Brain microvascular endothelial cell (primary cell): Measurements from ENCODE around the gene CLEC2D.

ENCODE experiments used
- DNase-seq: peaks from one replicate; pipeline ENCODE4 v3.0.0-alpha.2; 2020
- H3K27ac ChIP-seq: fragments of 250-450 bp; sonication (Bioruptor Pico); 2 replicates; pipeline ENCODE4 v1.5.1; 2020; ENCODE audit warnings: mild to moderate bottlenecking, moderate library complexity
- H3K27me3 ChIP-seq: fragments of 250-450 bp; sonication (Bioruptor Pico); replicated peaks from 2 replicates; pipeline ENCODE4 v1.5.1; 2020; ENCODE audit warnings: mild to moderate bottlenecking
- H3K36me3 ChIP-seq: fragments of 250-450 bp; sonication (Bioruptor Pico); replicated peaks from 2 replicates; pipeline ENCODE4 v1.5.1; 2020; ENCODE audit warnings: mild to moderate bottlenecking
- H3K4me3 ChIP-seq: 2 replicates; pipeline ENCODE4 v1.5.1; 2011; ENCODE audit warnings: low read depth, mild to moderate bottlenecking, control low read depth, low read length, moderate library complexity
- in situ Hi-C: cut with HindIII; loops from 2 replicates; pipeline ENCODE4 v1.10.0; 2017; ENCODE audit warnings: low sequenced_read_pairs, low pct_ligation_motif_present
- TF ChIP-seq, protein P1 (sequence below): IDR thresholded peaks from 2 replicates; pipeline ENCODE4 v1.5.1; 2011; ENCODE audit warnings: low read depth, mild to moderate bottlenecking, moderate library complexity, low read length, control low read depth, inconsistent platforms; ENCODE audit errors: missing control alignments

The CLEC2D gene

GRCh38 chr12:9648701-9649531 lies 20.6 kb upstream of the CLEC2D start:
- H3K36me3 ChIP-seq: peaks cover 3% of the 10 kb centered on the region
- H3K27ac ChIP-seq: peak overlapping the region; percentile 66
- in situ Hi-C loops: no loop called here
- no peaks in the 10 kb centered on the region for H3K27me3 ChIP-seq
- H3K4me3 ChIP-seq: peak overlapping the region; percentile 69
- DNase-seq: no peak
- TF ChIP-seq, protein P1, sequence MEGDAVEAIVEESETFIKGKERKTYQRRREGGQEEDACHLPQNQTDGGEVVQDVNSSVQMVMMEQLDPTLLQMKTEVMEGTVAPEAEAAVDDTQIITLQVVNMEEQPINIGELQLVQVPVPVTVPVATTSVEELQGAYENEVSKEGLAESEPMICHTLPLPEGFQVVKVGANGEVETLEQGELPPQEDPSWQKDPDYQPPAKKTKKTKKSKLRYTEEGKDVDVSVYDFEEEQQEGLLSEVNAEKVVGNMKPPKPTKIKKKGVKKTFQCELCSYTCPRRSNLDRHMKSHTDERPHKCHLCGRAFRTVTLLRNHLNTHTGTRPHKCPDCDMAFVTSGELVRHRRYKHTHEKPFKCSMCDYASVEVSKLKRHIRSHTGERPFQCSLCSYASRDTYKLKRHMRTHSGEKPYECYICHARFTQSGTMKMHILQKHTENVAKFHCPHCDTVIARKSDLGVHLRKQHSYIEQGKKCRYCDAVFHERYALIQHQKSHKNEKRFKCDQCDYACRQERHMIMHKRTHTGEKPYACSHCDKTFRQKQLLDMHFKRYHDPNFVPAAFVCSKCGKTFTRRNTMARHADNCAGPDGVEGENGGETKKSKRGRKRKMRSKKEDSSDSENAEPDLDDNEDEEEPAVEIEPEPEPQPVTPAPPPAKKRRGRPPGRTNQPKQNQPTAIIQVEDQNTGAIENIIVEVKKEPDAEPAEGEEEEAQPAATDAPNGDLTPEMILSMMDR: no peak

GRCh38 chr12:9649532-9649940 lies 20.0 kb upstream of the CLEC2D start:
- no peak for DNase-seq
- no peak overlapping the region for H3K27ac ChIP-seq
- in situ Hi-C loops: no loop called here
- H3K4me3 ChIP-seq: peak overlapping the region; percentile 69
- no peaks in the 10 kb centered on the region for H3K27me3 ChIP-seq
- TF ChIP-seq, protein P1: no peak
- peaks cover 8% of the 10 kb centered on the region for H3K36me3 ChIP-seq

DNA sequence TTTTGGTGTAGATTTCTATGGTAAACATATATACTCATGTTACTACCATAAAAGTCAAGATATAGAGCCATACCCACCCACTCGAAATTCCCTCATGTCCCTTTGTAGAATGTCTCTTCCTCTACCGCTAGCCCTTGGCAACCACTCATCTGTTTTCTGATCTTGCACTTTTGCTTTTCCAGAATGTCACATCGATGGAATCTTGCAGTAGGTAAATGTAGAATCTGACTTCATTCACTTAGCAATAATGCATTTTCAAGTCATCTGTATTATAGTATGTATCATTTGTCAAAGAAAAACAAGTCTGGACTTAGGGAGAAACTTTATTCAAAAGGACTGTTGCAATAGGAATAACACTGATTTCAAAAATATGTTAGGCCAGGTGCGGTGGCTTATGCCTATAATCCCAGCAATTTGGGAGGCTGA lies 19.3 kb upstream of the CLEC2D start:
- TF ChIP-seq, protein P1: no peak
- no peaks in the 10 kb centered on the region for H3K27me3 ChIP-seq
- H3K4me3 ChIP-seq: peak overlapping the region; percentile 29
- H3K36me3 ChIP-seq: peaks cover 8% of the 10 kb centered on the region
- DNase-seq: no peak
- peak overlapping the region; percentile 76 for H3K27ac ChIP-seq
- in situ Hi-C loops: no loop called here

DNA sequence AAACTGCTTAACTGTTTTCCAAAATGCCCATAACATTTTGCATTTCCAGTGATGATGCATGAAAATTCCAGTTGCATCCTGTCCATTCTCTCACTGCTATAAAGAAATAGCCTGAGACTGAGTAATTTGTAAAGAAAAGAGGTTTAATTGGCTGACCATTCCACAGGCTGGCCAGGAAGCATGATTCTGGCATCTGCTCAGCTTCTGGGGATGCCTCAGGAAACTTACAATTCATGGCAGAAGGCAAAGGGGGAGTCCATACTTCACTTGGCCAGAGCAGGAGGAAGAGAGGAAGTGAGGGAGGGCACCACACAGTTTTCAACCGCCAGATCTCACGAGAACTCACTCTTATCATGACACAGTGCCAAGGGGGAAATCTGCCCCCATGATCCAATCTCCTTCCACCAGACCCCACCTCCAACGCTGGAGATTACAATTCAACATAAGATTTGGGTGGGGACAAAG lies 18.2 kb upstream of the CLEC2D start:
- no peaks in the 10 kb centered on the region for H3K27me3 ChIP-seq
- no peak overlapping the region for H3K4me3 ChIP-seq
- peaks cover 8% of the 10 kb centered on the region for H3K36me3 ChIP-seq
- TF ChIP-seq, protein P1: no peak
- in situ Hi-C loops: no loop called here
- DNase-seq: peak; percentile 43
- H3K27ac ChIP-seq: peak overlapping the region; percentile 76

GRCh38 chr12:9660046-9660445 lies 9.5 kb upstream of the CLEC2D start:
- TF ChIP-seq, protein P1: no peak
- H3K27ac ChIP-seq: no peak overlapping the region
- in situ Hi-C loops: no loop called here
- DNase-seq: no peak
- peaks cover 5% of the 10 kb centered on the region for H3K36me3 ChIP-seq
- no peaks in the 10 kb centered on the region for H3K27me3 ChIP-seq
- no peak overlapping the region for H3K4me3 ChIP-seq
